K562 (cell line): ENCODE measurements around the gene LAMB4. TPM values are rescaled to one million over a fixed set of nuclear protein-coding genes. Genes with fewer than 3 reads are reported as not detected.

Experiments used
- ATAC-seq: fragments of 200-7000 bp; cut with Tn5 transposase; 3 replicates; pipeline ENCODE4 v1.9.1; 2020; ENCODE audit warnings: moderate library complexity
- BruUV-seq: library from RNA; stranded (reverse); fragments of 400-500 nt; replicated peaks from 2 replicates; lab custom pipeline; 2021; lab: Mats Ljungman, UMichigan
- CTCF ChIA-PET: fragments of 300-600 bp; formaldehyde crosslinking; extraction: SDS; loops from one replicate; lab custom pipeline; 2021; ENCODE audit warnings: low intra/inter-chr PET ratio; lab: Yijun Ruan, JAX
- POLR2A ChIA-PET: fragments of 300-600, 350-650 bp; sonication (Branson Sonifier 250); formaldehyde crosslinking; extraction: SDS; loops from one replicate; lab custom pipeline; 2021; ENCODE audit warnings: antibody characterized with exemption, inconsistent platforms; lab: Yijun Ruan, JAX
- DNase-seq, 4 experiments: peaks; one replicate each; pipeline versions ENCODE4 v3.0.0 to v3.0.0-alpha.2; 2011 to 2018; ENCODE audit warnings: low spot score in 3 of 4, mixed read lengths in 3 of 4; ENCODE audit errors: extremely low read depth in 1 of 4
- FAIRE-seq: peaks from 2 replicates; lab custom pipeline; 2011; peaks lifted over from hg19 to GRCh38; lab: Jason Lieb, UNC
- H2AFZ ChIP-seq: 2 replicates; pipeline ENCODE4 v1.6.0; 2011; ENCODE audit warnings: low read depth, low read length, control low read depth, inconsistent platforms
- H3K27ac ChIP-seq: fragments of 200-600 bp; 3 replicates; pipeline ENCODE4 v1.8.0; 2011; ENCODE audit warnings: low read depth, mild to moderate bottlenecking, control low read depth, inconsistent platforms, low read length, moderate library complexity, mixed read lengths; ENCODE audit errors: extremely low read depth
- H3K27me3 ChIP-seq, 2 experiments: fragments of 300-600 bp in 1 of 2; 2 replicates in 1 of 2; 3 replicates in 1 of 2; pipeline versions ENCODE4 v1.6.0 to v1.8.0; 2011; ENCODE audit warnings: inconsistent platforms in 2 of 2, low read length in 2 of 2, mild to moderate bottlenecking in 1 of 2, mixed read lengths in 1 of 2, moderate library complexity in 1 of 2; ENCODE audit not compliant: control insufficient read depth in 2 of 2, insufficient read depth in 2 of 2
- H3K36me3 ChIP-seq: fragments of 300-600 bp; 3 replicates; pipeline ENCODE4 v1.8.0; 2011; ENCODE audit warnings: mild to moderate bottlenecking, low read length, inconsistent platforms; ENCODE audit not compliant: control insufficient read depth, insufficient read depth
- H3K4me1 ChIP-seq, 2 experiments: fragments of 200-600 bp in 1 of 2; replicated peaks in 1 of 2; 2 replicates in 1 of 2; 3 replicates in 1 of 2; pipeline versions ENCODE4 v1.5.1 to v1.8.0; 2011; ENCODE audit warnings: inconsistent platforms in 2 of 2, low read length in 2 of 2, mild to moderate bottlenecking in 1 of 2, mixed read lengths in 1 of 2, moderate library complexity in 1 of 2; ENCODE audit not compliant: control insufficient read depth in 2 of 2, insufficient read depth in 2 of 2
- H3K4me2 ChIP-seq: 2 replicates; pipeline ENCODE4 v1.6.1; 2011; ENCODE audit warnings: low read length, control low read depth, inconsistent platforms, mixed read lengths; ENCODE audit not compliant: insufficient read depth
- H3K4me3 ChIP-seq: fragments of 200-600 bp; sonication (generic), shearing (Covaris generic); 2 replicates; pipeline ENCODE4 v1.5.1; 2016; ENCODE audit warnings: control low read depth, inconsistent platforms
- H3K79me2 ChIP-seq: fragments of 200-600 bp; 3 replicates; pipeline ENCODE4 v1.8.0; 2011; ENCODE audit warnings: low read length, inconsistent platforms; ENCODE audit not compliant: control insufficient read depth, insufficient read depth
- H3K9ac ChIP-seq, 2 experiments: 2 replicates each; pipeline versions ENCODE4 v1.6.0 to v1.6.1; 2011; ENCODE audit warnings: low read depth in 2 of 2, low read length in 2 of 2, control low read depth in 1 of 2, inconsistent platforms in 1 of 2, mild to moderate bottlenecking in 1 of 2, mixed read lengths in 1 of 2; ENCODE audit not compliant: insufficient read depth in 1 of 2
- H3K9me1 ChIP-seq: one replicate; pipeline ENCODE4 v1.6.0; 2011; ENCODE audit warnings: inconsistent platforms, mild to moderate bottlenecking, low read length, moderate library complexity; ENCODE audit not compliant: control insufficient read depth, insufficient read depth
- H3K9me3 ChIP-seq: replicated peaks from 2 replicates; pipeline ENCODE4 v1.5.1; 2011; ENCODE audit warnings: low read depth, low read length, inconsistent platforms; ENCODE audit not compliant: control insufficient read depth, insufficient read depth
- H4K20me1 ChIP-seq: replicated peaks from 2 replicates; pipeline ENCODE4 v1.6.1; 2011; ENCODE audit warnings: low read length, inconsistent platforms, mixed read lengths; ENCODE audit not compliant: control insufficient read depth, insufficient read depth
- EP400 ChIP-seq: fragments of 450-650 bp; IDR thresholded peaks from 2 replicates; pipeline ENCODE4 v1.6.1; 2017; ENCODE audit warnings: antibody characterized with exemption, mild to moderate bottlenecking, moderate library complexity
- TCF3 ChIP-seq: sonication (generic); formaldehyde crosslinking; IDR thresholded peaks from 2 replicates; pipeline ENCODE4 v1.4.0; 2020; ENCODE audit warnings: mild to moderate bottlenecking, missing genetic modification reagents
- ZNF592 ChIP-seq: fragments of 450-650 bp; IDR thresholded peaks from 2 replicates; pipeline ENCODE4 v1.6.1; 2017; ENCODE audit warnings: antibody characterized with exemption, mild to moderate bottlenecking
- ZNF696 ChIP-seq: fragments of 250-450 bp; sonication (Bioruptor Pico); conservative IDR thresholded peaks from 2 replicates; pipeline ENCODE4 v1.4.0; 2020; ENCODE audit warnings: mild to moderate bottlenecking, moderate library complexity
- WGBS: fragments of 100-300 bp; shearing (Covaris generic); methylation state at CpG from one replicate; pipeline ENCODE4 v1.1.6; 2016; ENCODE audit warnings: low coverage, mixed read lengths; ENCODE audit not compliant: insufficient coverage; ENCODE audit errors: missing lambda C conversion rate; 5-methylcytosine and 5-hydroxymethylcytosine counted together
- in situ Hi-C: fragments of 300-500 bp; cut with MboI; formaldehyde crosslinking; loops from 4 replicates; pipeline ENCODE4 v1.15.0; 2018; ENCODE audit warnings: inconsistent platforms, mixed read lengths
- intact Hi-C: fragments of 100-400 bp; cut with micrococcal nuclease; formaldehyde crosslinking; loops from 2 replicates; pipeline ENCODE4 v1.14.2; 2022
- polyA plus RNA-seq, 8 experiments: library from polyadenylated mRNA; depleted of rRNA in 4 of 8; stranded (reverse) in 5 of 8; unstranded in 3 of 8; fragments of >200 nt; fragmentation: Nextera tagmentation in 2 of 8; fragmentation: Illumina TruSeq in 1 of 8; extraction: Ambion mirVana in 2 of 8; extraction: Trizol in 1 of 8; gene quantifications; 2 replicates each; pipeline versions ENCODE4 v1.2.1 to v1.2.3, GENCODE V29; 2011 to 2014; ENCODE audit warnings: inconsistent platforms in 1 of 8, missing spikeins in 1 of 8
- total RNA-seq, 7 experiments: library from RNA; depleted of rRNA in 6 of 7; stranded (reverse); fragments of >200 nt in 6 of 7; fragmentation: Illumina TruSeq in 2 of 7; extraction: Trizol in 2 of 7; gene quantifications; 2 replicates each; pipeline versions ENCODE4 v1.2.1 to v1.2.3, GENCODE V29; 2011 to 2021; ENCODE audit warnings: low replicate concordance in 1 of 7
- TF ChIP-seq, protein P1 (sequence below): fragments of 250-450 bp; sonication (Bioruptor Pico); IDR thresholded peaks from 2 replicates; pipeline ENCODE4 v1.4.0; 2020
- TF ChIP-seq, protein P2 (sequence below): sonication (generic); formaldehyde crosslinking; IDR thresholded peaks from 2 replicates; pipeline ENCODE4 v1.8.0; 2022; ENCODE audit warnings: mild to moderate bottlenecking, missing genetic modification reagents, borderline replicate concordance
- TF ChIP-seq, protein P3 (sequence below): sonication (generic); formaldehyde crosslinking; IDR thresholded peaks from 2 replicates; pipeline ENCODE4 v1.8.1; 2023; ENCODE audit warnings: mild to moderate bottlenecking, missing genetic modification reagents

Gene LAMB4
- total and polyA plus RNA-seq, 9 of the 15 experiments (the other 6 are each of a cell fraction or from before 2014, with no cell fraction given), result 0.06 to 0.13 (median 0.07) TPM; not detected in 6

GRCh38 chr7:108128514-108128913, 1.6 kb downstream of the LAMB4 start:
- 20% methylated on average over 3 of the region's 3 CpGs for WGBS
- H3K9ac ChIP-seq, result no peak overlapping the region
- ChIA-PET POLR2A (interaction anchor here (0.6 to 1.6 kb wide), 4 partner anchors 11 to 1348 kb away, joined by 3 to 4 read pairs (median 3); no protein-coding TSS in a partner anchor), CTCF (no interaction called here)
- H2AFZ ChIP-seq, result no peak overlapping the region
- peaks cover 0 to 8% of the 10 kb centered on the region in 2 experiments; a peak in 3 of 5 replicates for H3K4me1 ChIP-seq
- H3K27ac ChIP-seq, result no peak overlapping the region
- H3K9me1 ChIP-seq, result no peaks in the 10 kb centered on the region
- no TSS peak for BruUV-seq
- no peak for DNase-seq
- H3K27me3 ChIP-seq, result no peaks in the 10 kb centered on the region; a peak in 1 of 5 replicates
- H3K4me3 ChIP-seq, result no peak overlapping the region
- H3K36me3 ChIP-seq, result no peaks in the 10 kb centered on the region
- intact Hi-C loops (no loop called here), in situ Hi-C loops (loop anchor here (25.0 kb wide), 2 partner anchors 391 to 916 kb away; partner anchors contain the start of gene CBLL1)
- H3K79me2 ChIP-seq, result no peaks in the 10 kb centered on the region
- H3K9me3 ChIP-seq, result no peaks in the 10 kb centered on the region
- FAIRE-seq, result no peak
- no peaks in the 10 kb centered on the region for H4K20me1 ChIP-seq
- no peak overlapping the region for H3K4me2 ChIP-seq
- no peak for ATAC-seq
- TF ChIP-seq ZNF592 (no peak), EP400 (no peak), ZNF696 (CRISPR knock-in tag) (no peak), TCF3 (CRISPR knock-in tag) (peak; percentile 3; the same call in 1 of the 2 replicates)
- TF ChIP-seq, protein P1, sequence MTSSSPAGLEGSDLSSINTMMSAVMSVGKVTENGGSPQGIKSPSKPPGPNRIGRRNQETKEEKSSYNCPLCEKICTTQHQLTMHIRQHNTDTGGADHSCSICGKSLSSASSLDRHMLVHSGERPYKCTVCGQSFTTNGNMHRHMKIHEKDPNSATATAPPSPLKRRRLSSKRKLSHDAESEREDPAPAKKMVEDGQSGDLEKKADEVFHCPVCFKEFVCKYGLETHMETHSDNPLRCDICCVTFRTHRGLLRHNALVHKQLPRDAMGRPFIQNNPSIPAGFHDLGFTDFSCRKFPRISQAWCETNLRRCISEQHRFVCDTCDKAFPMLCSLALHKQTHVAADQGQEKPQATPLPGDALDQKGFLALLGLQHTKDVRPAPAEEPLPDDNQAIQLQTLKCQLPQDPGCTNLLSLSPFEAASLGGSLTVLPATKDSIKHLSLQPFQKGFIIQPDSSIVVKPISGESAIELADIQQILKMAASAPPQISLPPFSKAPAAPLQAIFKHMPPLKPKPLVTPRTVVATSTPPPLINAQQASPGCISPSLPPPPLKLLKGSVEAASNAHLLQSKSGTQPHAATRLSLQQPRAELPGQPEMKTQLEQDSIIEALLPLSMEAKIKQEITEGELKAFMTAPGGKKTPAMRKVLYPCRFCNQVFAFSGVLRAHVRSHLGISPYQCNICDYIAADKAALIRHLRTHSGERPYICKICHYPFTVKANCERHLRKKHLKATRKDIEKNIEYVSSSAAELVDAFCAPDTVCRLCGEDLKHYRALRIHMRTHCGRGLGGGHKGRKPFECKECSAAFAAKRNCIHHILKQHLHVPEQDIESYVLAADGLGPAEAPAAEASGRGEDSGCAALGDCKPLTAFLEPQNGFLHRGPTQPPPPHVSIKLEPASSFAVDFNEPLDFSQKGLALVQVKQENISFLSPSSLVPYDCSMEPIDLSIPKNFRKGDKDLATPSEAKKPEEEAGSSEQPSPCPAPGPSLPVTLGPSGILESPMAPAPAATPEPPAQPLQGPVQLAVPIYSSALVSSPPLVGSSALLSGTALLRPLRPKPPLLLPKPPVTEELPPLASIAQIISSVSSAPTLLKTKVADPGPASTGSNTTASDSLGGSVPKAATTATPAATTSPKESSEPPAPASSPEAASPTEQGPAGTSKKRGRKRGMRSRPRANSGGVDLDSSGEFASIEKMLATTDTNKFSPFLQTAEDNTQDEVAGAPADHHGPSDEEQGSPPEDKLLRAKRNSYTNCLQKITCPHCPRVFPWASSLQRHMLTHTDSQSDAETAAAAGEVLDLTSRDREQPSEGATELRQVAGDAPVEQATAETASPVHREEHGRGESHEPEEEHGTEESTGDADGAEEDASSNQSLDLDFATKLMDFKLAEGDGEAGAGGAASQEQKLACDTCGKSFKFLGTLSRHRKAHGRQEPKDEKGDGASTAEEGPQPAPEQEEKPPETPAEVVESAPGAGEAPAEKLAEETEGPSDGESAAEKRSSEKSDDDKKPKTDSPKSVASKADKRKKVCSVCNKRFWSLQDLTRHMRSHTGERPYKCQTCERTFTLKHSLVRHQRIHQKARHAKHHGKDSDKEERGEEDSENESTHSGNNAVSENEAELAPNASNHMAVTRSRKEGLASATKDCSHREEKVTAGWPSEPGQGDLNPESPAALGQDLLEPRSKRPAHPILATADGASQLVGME, result no peak
- TF ChIP-seq, protein P2, sequence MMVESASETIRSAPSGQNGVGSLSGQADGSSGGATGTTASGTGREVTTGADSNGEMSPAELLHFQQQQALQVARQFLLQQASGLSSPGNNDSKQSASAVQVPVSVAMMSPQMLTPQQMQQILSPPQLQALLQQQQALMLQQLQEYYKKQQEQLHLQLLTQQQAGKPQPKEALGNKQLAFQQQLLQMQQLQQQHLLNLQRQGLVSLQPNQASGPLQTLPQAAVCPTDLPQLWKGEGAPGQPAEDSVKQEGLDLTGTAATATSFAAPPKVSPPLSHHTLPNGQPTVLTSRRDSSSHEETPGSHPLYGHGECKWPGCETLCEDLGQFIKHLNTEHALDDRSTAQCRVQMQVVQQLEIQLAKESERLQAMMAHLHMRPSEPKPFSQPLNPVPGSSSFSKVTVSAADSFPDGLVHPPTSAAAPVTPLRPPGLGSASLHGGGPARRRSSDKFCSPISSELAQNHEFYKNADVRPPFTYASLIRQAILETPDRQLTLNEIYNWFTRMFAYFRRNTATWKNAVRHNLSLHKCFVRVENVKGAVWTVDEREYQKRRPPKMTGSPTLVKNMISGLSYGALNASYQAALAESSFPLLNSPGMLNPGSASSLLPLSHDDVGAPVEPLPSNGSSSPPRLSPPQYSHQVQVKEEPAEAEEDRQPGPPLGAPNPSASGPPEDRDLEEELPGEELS, result no peak
- TF ChIP-seq, protein P3, sequence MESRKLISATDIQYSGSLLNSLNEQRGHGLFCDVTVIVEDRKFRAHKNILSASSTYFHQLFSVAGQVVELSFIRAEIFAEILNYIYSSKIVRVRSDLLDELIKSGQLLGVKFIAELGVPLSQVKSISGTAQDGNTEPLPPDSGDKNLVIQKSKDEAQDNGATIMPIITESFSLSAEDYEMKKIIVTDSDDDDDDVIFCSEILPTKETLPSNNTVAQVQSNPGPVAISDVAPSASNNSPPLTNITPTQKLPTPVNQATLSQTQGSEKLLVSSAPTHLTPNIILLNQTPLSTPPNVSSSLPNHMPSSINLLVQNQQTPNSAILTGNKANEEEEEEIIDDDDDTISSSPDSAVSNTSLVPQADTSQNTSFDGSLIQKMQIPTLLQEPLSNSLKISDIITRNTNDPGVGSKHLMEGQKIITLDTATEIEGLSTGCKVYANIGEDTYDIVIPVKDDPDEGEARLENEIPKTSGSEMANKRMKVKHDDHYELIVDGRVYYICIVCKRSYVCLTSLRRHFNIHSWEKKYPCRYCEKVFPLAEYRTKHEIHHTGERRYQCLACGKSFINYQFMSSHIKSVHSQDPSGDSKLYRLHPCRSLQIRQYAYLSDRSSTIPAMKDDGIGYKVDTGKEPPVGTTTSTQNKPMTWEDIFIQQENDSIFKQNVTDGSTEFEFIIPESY (CRISPR knock-in tag), result no peak
